Measurements from ENCODE around the gene SAMD3. TPM values are rescaled to one million over a fixed set of nuclear protein-coding genes. Genes with fewer than 3 reads are reported as not detected.

SAMD3 gene
- total and polyA plus RNA-seq, 2 of the 8 experiments (the other 6 are each of a cell fraction or from before 2014, with no cell fraction given) = 1.8 to 1.9 TPM

DNA sequence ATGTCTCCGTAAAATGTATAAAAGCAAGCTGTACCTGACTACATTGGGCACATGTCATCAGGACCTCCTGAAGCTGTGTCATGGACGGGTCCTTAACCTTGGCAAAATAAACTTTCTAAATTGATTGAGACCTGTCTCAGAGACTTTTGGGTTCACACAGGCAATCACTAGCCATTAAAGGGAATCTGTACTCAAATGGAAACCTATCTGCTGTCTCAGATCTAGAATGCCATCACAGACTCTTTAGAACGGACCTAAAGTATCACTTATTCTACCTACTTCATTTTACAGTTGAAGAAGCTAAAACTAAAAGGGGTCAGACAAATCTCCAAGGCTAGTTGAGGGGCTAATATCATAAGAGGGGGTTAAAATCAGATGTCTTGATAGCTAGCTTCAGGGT, 11.1 kb downstream of the SAMD3 start:
- H3K79me1 ChIP-seq (ENCODE audit: low read depth, low read length) = no peaks in the 10 kb centered on the region
- H4K8ac ChIP-seq (ENCODE audit: extremely low read depth, insufficient read depth, low read length) = no peak overlapping the region
- no peak overlapping the region for H4K5ac ChIP-seq (ENCODE audit: insufficient read length, low read depth, low read length)
- H3K4ac ChIP-seq (replicated peaks; ENCODE audit: insufficient read length, low read depth, low read length) = no peak overlapping the region
- H3K9ac ChIP-seq (replicated peaks in 1 of 4; ENCODE audit: extremely low read depth in 1 of 4, low read depth in 3 of 4, low read length in 3 of 4) = no peak overlapping the region
- POLR2A ChIA-PET (ENCODE audit: partially characterized antibody) = no interaction called here
- CTCF ChIA-PET (ENCODE audit: partially characterized antibody) = interaction anchor here (1.2 kb wide), 1 partner anchor 13 kb away, joined by 5 read pairs; no protein-coding TSS in a partner anchor
- H3K9me3 ChIP-seq (ENCODE audit: insufficient read depth in 2 of 2, low read depth in 1 of 2, low read length in 1 of 2) = peaks cover 5 to 8% of the 10 kb centered on the region in 2 experiments; a peak in 3 of 4 replicates
- no peaks in the 10 kb centered on the region for H3K23me2 ChIP-seq (ENCODE audit: low read depth, low read length)
- H2BK5ac ChIP-seq (ENCODE audit: low read depth, low read length) = no peak overlapping the region
- no peak overlapping the region for H3K14ac ChIP-seq (ENCODE audit: insufficient read length)
- H3K56ac ChIP-seq (replicated peaks; ENCODE audit: insufficient read length, low read depth, low read length) = no peak overlapping the region
- H3K79me2 ChIP-seq (ENCODE audit: control insufficient read depth in 1 of 2, insufficient read depth in 2 of 2, low read length in 2 of 2) = no peaks in the 10 kb centered on the region
- H3K36me3 ChIP-seq (ENCODE audit: control insufficient read depth in 2 of 4, insufficient read depth in 4 of 4, low read length in 3 of 4) = peaks cover 0 to 5% (median 0%) of the 10 kb centered on the region in 4 experiments; a peak in 2 of 8 replicates
- no peak overlapping the region for H3K23ac ChIP-seq (ENCODE audit: insufficient read length)
- H2BK12ac ChIP-seq (ENCODE audit: low read depth, low read length) = no peak overlapping the region
- H2BK120ac ChIP-seq (replicated peaks; ENCODE audit: low read depth, low read length) = no peak overlapping the region
- H2AK5ac ChIP-seq (ENCODE audit: low read depth, low read length) = no peak overlapping the region
- H3K4me2 ChIP-seq (ENCODE audit: insufficient read depth in 1 of 2, low read depth in 2 of 2, low read length in 2 of 2) = no peak overlapping the region
- H4K91ac ChIP-seq (replicated peaks; ENCODE audit: insufficient read length, low read length) = no peak overlapping the region
- no peak overlapping the region for H3K18ac ChIP-seq (ENCODE audit: extremely low read depth, low read length)
- no peaks in the 10 kb centered on the region; a peak in 2 of 7 replicates for H3K4me1 ChIP-seq (replicated peaks in 1 of 4; ENCODE audit: control insufficient read depth in 3 of 4, insufficient read depth in 4 of 4, low read length in 3 of 4)
- H2BK20ac ChIP-seq (ENCODE audit: low read length) = no peak overlapping the region
- 94% methylated on average over 3 of the region's 3 CpGs; no CpG with 5 or more reads in 1 of the 2 experiments for WGBS, 2 experiments (ENCODE audit: extremely low coverage in 1 of 2, insufficient coverage in 1 of 2, insufficient read length in 1 of 2, insufficient replicate concordance in 2 of 2, low coverage in 1 of 2, low lambda C conversion rate in 2 of 2, missing lambda C conversion rate in 1 of 2)
- H3K4me3 ChIP-seq (ENCODE audit: extremely low read depth in 1 of 4, insufficient read depth in 2 of 4, low read depth in 3 of 4, low read length in 4 of 4) = no peak overlapping the region
- H3K27me3 ChIP-seq (replicated peaks in 1 of 4; ENCODE audit: control insufficient read depth in 3 of 4, extremely low read depth in 1 of 4, insufficient read depth in 3 of 4, low read length in 3 of 4) = no peaks in the 10 kb centered on the region
- no peaks in the 10 kb centered on the region for H4K20me1 ChIP-seq (replicated peaks in 1 of 2; ENCODE audit: control insufficient read depth in 1 of 2, insufficient read depth in 2 of 2, low read length in 2 of 2)
- no peak overlapping the region for H2BK15ac ChIP-seq (ENCODE audit: low read length)
- H3K27ac ChIP-seq (ENCODE audit: low read depth, low read length) = no peak overlapping the region
- DNase-seq (ENCODE audit: low read depth in 1 of 2, low spot score in 2 of 2) (no peak), FAIRE-seq (no peak)
- no peak overlapping the region for H2AFZ ChIP-seq (ENCODE audit: low read length)
- no peak for TF ChIP-seq RFX5 (IDR thresholded peaks at IDR 0.05; ENCODE audit: borderline replicate concordance, low read depth, low read length)
- TF ChIP-seq CREB1 (IDR thresholded peaks at IDR 0.05) = no peak
- TF ChIP-seq SIN3A (conservative IDR thresholded peaks at IDR 0.05 in 1 of 2, IDR thresholded peaks at IDR 0.05 in 1 of 2; ENCODE audit: low read depth in 1 of 2, low read length in 2 of 2) = no peak
- TF ChIP-seq SP1 (IDR thresholded peaks at IDR 0.05; ENCODE audit: low read depth, low read length) = no peak
- TF ChIP-seq ZNF274 (IDR thresholded peaks at IDR 0.05; ENCODE audit: borderline replicate concordance, extremely low read depth, low read length) = no peak
- TF ChIP-seq EP300 (IDR thresholded peaks at IDR 0.05; ENCODE audit: borderline replicate concordance in 1 of 2, low read depth in 2 of 2, low read length in 2 of 2) = no peak
- TF ChIP-seq, protein P1, sequence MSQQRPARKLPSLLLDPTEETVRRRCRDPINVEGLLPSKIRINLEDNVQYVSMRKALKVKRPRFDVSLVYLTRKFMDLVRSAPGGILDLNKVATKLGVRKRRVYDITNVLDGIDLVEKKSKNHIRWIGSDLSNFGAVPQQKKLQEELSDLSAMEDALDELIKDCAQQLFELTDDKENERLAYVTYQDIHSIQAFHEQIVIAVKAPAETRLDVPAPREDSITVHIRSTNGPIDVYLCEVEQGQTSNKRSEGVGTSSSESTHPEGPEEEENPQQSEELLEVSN (IDR thresholded peaks at IDR 0.05) = no peak
- no peak for TF ChIP-seq MAFK (IDR thresholded peaks at IDR 0.05; ENCODE audit: low read depth, low read length)
- no peak for TF ChIP-seq HDAC2 (IDR thresholded peaks at IDR 0.05; ENCODE audit: borderline replicate concordance in 1 of 2, low read depth in 2 of 2, low read length in 2 of 2)
- TF ChIP-seq TBP (IDR thresholded peaks at IDR 0.05; ENCODE audit: low read depth, low read length) = no peak
- TF ChIP-seq KDM1A (IDR thresholded peaks at IDR 0.05; ENCODE audit: borderline replicate concordance, low read length) = no peak
- no peak for TF ChIP-seq CHD1 (IDR thresholded peaks at IDR 0.05; ENCODE audit: low read depth, low read length)
- TF ChIP-seq NANOG (IDR thresholded peaks at IDR 0.05; ENCODE audit: insufficient read depth, low read depth, low read length, poor library complexity, severe bottlenecking) = no peak
- no peak for TF ChIP-seq TAF1 (IDR thresholded peaks at IDR 0.05; ENCODE audit: low read depth, low read length)

Data from H1 (cell line).